Suppressor macrophage (primary cell): ENCODE measurements around the gene GYG1.
"Not testable (repeated sequence)": the region's sequence is repeated elsewhere in the genome, so short reads cannot be mapped to it uniquely, and the experiment has no call there.

ENCODE experiments used
- DNase-seq, 4 experiments: peaks; one replicate each; pipeline ENCODE4 v3.0.0-alpha.2; 2020 to 2022
- total RNA-seq, 17 experiments: gene quantifications; one replicate each; lab custom pipeline; 2026; ENCODE audit warnings: mixed read lengths in 6 of 17, inconsistent platforms in 3 of 17; lab: John Stamatoyannopoulos, UW

GYG1 gene
- 20.3 to 75.2 (median 48.6) reads per million in 17 experiments for total RNA-seq

GRCh38 chr3:148991219-148992026 lies at the start of gene GYG1:
TSS of gene GYG1 (plus strand) at chr3:148991540. CDS start at chr3:148991641, 101 bp downstream.
- peak; percentile 85 to 95 (median 90) for DNase-seq

- DNase-seq: peak; percentile 61 to 94 (median 78)
These were observed 47.7 kb upstream of the GYG1 start for GRCh38 chr3:148943506-148944205.

DNA sequence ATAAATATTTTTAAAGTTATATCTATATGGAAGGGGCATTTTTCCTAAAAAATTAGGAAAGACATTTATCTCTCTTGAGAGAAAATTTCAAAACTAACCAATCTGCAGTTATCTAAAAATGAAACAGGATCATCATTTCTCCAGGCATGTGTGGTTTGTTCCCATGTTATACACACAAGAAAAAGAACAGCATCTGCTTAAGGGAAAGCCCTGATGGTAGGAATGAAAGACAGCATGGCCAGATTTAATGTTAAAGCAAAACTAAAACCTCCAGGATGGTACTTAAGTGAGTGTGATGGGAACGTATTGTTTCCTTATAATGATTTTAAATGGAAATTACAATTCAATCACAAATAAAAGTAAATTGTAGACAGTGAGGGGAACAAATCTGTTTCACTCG lies 46.2 kb upstream of the GYG1 start:
- no peak for DNase-seq

GRCh38 chr3:148948913-148949657 lies 42.3 kb upstream of the GYG1 start:
- no peak for DNase-seq

DNA sequence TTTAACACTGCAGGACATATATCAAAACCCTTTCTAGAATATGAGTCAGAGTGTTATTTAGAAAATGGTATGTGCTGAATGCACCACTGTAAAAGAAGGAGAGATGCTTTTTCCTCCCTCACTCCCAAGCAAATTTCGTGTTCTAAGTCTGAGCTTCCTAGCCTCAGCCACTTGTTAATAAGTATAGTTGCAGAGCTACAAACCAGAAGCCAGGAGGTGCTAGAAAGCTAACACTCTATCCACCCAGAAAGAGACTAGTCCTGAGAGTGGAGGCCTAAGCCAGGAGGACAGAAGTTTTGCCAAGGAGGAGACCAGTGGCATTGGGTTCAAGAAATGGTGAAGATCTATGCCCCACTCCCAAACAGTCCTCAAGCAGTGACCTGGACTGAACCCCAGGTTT lies 40.5 kb upstream of the GYG1 start:
- peak in 1 of 4 experiments; percentile 25 for DNase-seq

- no peak for DNase-seq
These were observed 39.6 kb upstream of the GYG1 start for GRCh38 chr3:148951599-148952361.

GRCh38 chr3:148953094-148953493 lies 38.2 kb upstream of the GYG1 start:
- DNase-seq: no peak

- no peak for DNase-seq
These were observed 36.4 kb upstream of the GYG1 start for GRCh38 chr3:148954981-148955380.

DNA sequence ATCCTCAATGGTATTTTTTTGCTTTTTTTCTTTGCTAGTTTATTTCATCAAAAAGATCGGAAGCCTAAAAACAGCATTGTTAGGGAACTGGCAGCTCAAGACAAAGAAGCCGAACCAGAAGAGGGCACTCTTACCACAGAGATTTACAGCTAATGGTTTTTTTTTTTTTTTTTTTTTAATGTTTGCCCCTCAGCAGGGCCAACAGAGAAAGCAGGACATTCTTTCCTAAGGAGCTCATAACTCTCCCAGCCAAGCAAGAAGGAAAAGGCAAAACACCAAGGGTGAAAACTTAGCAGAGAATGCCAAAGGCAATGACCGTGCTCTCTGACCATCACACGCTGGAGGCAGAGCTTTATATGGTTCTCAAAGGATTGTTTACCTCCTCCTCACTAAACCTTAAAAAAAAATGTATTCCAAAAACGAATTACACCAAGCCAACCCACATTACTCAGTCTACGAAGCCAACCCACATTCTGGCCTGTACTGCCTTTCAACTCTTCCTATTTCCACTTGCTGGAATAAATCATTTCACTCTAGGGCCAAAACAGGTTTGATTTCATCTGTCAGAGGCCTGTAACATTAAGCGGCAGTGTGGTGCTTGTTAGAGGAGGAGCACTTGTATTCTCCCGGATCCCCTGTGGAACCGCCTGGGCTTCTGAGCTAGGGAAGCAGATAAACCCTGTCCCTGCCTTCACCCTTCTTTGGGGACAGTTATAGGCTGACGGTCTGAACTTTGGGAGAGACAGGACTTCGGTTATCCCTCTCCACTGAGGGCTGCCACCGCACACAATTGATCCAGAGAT lies 35.6 kb upstream of the GYG1 start:
- DNase-seq: peak; percentile 55 to 75 (median 64)

- peak; percentile 31 to 52 (median 44) for DNase-seq
These were observed 33.8 kb upstream of the GYG1 start for GRCh38 chr3:148957586-148957985.

- DNase-seq: no peak
These were observed 32.6 kb upstream of the GYG1 start for GRCh38 chr3:148958696-148959095.

DNA sequence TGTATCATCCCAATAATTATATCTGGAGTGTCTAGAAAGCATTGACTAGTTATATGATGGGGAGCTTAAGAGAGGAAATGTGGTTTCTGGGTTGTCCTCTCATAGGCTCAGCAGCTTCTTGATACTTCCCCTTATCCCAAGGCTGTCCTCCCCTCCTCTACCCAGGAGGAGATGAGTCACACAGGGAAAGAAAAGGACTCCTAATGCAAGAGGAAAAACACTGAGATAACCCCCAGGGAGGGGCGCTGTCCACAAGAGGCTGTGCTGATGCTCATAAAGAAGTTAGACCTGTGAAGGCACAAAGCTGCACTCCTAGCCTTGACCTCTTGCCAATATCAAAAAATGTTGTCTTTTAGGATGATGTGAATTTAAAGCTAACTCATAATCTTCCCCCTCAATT lies 28.8 kb upstream of the GYG1 start:
- peak; percentile 77 to 87 (median 79) for DNase-seq

DNA sequence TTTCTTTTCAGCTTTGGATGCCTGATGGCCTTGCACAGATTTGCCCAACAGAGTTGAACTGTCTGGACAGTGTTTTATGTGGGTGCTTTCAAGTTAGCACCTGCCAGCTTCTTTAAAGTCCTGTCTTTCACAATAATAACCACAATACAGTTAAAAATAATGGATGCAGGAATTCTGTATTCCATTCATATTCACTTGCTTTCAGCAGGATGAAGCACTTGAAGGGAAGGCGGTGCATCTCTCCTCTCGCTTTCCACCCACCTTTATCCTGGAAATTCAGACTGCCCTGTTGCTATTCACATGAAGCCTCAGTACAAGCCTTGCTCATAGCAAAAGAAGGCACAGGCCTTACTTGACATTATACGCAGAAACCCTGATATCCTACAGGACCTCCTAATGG lies 26.5 kb upstream of the GYG1 start:
- DNase-seq: no peak

GRCh38 chr3:148968321-148968720 lies 23.0 kb upstream of the GYG1 start:
- DNase-seq: no peak

DNA sequence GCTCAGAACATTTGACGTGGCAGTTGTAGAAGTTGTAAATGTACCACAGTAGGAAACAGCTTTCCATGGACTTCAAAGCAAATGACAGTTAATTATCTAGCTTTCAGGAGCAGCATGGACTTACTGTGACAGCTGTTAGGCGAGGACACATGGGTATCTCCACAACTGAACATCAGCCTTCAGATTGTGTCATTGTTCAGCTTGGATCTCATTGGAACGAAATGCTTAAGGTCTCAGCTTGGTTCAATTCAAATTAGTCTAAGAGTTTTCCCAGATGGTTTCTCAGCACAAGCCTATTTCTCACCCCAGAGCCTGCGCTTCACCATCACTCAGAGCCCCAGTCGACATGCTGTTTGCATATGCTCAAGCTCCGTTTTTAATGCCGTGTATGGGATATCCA lies 21.1 kb upstream of the GYG1 start:
- DNase-seq: no peak

DNA sequence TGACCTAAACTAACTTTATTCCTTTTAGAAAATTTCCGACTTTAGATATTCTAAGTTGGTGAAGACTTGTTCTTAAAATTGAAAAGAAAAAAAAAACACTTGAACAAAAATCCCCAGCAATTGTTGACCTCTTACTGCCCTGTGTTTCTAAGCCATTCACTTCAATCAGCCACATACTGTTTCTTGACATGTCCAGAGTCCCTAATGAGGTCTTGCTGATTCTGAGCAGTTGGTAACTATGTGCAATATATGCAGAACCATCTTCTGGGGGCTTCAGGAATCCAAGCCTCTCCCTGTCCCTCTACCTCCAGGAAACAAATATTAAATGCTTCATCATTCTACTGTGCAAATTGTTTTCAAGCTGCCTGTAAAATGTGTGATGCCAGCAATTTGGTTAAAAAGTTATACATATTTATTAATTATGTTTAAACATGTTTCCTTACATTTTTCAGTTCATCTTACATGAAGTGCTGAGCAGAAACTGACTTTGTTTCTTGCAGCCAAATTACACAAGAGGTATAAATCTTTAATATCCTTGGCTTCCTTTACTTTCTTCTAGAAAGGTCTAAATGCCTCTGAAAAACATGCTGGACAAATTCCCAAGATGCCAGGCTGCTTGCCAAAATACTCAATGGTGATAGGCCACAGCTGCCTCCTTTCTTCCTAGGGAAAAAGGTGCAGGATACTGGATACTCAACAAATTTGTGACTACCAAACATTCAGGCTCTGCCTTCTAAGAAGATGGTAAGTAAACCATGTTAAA lies 19.8 kb upstream of the GYG1 start:
- DNase-seq: no peak

DNA sequence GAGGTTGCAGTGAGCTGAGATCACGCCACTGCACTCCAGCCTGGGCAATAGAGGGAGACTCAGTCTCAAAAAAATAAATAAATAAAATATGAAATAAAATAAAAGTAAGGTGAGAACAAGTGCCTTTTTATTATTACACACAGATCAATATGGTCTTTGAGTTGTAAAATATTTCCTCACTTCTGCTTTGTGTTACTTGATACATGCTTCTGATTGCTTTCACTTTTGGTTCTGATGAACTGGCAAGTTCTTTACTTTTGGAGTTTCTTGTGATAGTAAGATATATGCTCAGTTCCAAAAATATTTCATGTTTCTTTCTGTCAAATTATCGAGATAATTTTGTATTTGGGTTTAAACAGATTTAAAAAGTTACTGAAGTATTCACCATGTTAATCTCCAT lies 16.6 kb upstream of the GYG1 start:
- no peak for DNase-seq

DNA sequence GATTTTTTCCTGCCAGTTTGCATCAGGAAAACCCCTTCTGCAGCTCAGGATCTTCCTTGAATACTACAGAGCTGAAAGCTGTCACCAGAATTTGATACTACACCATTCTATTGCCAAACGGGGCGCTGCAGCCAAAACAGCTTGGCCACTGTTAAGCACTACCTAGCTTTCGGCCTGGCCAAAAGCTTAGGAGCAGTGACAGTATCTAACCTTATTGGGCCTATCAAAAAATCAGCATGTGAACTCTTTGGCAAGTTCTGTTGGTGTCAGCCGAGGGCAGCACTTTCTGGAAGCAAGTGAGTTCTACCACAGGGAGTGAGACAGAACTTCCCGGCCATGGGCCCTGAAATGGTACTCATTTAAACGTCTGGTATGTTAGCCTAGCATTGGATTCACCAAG lies 16.1 kb upstream of the GYG1 start:
- no peak for DNase-seq

- no peak for DNase-seq
These were observed 15.6 kb upstream of the GYG1 start for GRCh38 chr3:148975696-148976095.

DNA sequence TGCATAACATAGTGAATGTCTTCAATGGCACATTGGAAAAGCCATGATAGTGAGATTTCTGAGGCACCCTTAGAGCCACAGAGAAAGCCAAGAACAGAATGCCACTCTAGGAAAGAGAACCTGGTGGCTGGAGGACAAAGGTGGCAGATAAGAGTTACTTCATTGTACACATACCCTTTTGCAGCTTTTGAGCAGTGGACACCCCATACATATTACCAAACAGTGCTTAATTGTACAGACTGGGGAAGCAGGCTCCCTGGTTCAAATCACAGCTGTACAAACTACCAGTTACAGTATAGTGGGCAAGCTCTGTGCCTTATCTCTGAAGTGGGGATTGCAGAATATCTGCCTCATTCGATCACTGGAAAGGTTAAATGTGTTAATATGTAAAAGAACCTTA lies 10.1 kb upstream of the GYG1 start:
- DNase-seq: no peak

DNA sequence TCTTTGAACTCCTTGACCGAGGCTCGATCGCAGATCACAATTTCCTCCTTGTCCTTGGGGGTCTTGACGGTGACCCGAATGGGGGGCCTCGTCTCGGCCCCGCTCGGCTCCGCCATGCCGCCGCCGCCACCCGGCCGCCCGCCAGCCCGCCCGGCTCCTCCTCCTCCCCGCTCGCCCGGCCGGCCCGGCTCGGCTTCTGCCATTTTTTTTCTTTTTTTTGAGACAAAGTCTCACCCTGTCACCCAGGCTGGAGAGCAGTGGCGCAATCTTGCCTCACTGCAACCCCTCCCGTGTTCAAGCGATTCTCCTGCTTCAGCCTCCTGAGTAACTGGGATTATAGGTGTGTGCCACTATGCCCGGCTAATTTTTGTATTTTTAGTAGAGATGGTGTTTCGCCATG lies 3.8 kb upstream of the GYG1 start:
- DNase-seq: not testable (repeated sequence)
